ENCODE data around the gene TANGO2.

TANGO2 gene

DNA sequence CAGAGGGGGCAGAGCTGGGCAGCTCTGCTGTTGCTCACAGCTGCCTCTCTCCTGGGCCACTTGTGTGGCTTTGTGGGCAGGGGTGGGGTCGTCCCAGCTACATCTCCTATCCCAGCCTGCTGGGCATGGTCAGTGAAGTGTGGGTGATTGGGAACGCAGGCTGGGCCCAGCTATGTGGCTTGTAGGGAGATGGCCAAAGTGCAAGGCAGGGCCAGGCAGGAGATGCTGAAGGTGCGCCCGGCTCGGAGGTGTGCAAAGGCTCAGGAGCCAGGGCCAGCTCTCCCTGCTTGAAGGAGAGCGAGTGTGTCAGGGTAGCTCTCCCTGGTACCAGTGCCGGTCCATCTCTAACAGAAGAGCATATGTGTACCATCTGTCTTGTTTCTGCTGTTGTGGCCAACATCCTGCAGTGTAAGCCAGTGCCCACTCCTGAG lies 86.6 kb downstream of the TANGO2 start:
- no peak for DNase-seq (ENCODE audit: low read depth)

DNA sequence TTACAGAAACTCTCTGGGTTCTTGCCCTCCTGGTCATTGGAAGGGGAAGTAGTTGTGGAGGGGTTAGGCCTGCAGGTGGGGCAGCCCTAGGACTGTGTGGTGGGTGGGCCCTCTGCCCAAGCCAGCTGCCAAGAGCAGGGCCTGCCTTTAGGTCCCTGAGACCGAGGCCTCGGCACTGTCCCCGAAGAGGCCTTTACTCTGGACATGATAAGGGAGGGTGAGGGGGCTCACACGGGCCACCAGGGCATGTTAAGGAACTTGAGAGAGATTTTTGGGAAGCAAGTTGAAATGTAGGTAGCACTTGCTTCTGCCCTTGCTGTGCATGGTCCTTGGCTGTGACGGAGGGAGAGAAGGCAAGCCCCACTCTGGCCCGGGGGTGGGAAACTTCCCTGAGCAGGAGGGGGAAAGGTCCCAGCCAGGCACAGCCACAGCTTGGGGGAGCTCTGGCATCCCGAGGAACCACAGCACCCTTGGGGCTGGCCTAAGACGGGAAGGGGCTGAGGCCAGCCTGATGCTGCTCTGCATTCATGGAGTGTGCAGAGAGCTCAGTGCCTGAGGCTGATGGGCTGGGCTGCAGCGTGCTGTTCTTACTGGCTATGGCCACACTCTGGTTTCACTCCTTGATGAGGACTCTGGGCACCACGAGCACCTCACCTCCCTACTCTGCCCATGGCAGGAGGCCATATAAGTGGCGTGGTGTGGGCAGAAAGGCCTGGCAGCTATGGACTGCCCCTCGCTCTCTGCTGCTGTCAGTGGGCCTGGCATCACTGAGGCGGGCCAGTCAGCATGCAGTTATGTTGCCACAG lies 87.2 kb downstream of the TANGO2 start:
- no peak for DNase-seq (ENCODE audit: low read depth)

DNA sequence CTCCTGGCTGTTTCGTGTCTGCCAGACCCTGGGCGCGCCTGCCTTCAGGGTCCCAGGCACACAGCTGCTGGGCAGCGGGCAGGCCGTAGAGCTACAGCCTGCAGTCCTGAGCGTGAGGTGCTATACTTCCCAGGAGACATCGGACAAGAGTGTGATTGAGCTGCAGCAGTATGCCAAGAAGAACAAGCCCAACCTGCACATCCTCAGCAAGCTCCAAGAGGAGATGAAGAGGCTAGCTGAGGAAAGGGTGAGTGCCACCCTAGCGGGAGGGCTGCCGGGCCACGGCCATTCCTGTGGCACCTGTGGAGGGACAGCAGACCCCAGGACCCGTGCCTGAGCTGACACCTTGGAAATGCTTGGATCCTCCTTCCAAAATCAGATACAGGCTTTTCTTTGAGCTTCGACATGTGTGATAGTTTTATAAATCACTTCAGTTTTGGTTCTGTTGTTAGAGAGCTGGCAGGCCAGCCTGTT lies 87.9 kb downstream of the TANGO2 start:
- no peak for DNase-seq (ENCODE audit: low read depth)

DNA sequence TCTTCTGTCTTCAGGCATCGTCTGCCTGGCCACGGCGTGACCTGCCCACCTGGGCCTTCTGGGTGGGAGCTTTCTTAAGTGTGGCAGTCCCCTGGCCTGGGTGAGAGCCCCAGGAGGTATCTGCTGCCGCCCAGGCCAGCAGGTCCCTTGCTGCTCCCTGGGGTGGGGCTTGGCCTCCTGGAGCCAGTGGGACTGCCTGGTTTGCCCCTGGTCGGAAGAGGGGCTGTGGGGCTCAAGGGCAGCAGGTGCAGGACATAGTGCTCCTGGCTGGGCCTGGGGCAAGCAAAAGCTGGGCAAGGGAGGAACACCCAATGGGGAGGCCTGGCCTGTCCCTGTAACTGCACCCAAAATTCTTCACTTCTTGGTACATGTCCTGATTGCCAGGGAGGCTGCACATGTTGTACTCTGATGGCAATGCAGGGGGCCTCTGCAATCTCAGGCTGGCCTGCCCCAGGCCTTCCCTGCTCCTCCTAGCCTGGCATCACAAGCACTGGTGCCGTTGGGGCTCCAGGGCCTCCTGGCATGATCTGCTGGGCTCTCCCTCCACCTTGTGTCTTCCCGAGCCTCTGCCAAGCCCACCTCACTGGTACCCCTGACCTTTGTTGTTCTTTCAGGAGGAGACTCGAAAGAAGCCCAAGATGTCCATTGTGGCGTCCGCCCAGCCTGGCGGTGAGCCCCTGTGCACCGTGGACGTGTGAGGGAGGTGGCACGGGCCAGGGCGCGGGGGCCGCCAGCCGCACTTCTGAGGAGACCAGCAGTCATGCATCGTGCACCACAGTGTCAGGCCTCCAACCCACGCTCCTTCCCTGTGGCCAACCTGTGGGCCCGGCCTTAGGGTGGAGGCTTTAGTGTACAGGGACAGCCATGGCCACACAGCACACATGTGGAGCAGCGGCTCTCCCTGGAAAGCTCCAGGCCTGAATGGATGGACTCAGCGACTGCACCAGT lies 88.8 kb downstream of the TANGO2 start:
- no peak for DNase-seq (ENCODE audit: low read depth)

DNA sequence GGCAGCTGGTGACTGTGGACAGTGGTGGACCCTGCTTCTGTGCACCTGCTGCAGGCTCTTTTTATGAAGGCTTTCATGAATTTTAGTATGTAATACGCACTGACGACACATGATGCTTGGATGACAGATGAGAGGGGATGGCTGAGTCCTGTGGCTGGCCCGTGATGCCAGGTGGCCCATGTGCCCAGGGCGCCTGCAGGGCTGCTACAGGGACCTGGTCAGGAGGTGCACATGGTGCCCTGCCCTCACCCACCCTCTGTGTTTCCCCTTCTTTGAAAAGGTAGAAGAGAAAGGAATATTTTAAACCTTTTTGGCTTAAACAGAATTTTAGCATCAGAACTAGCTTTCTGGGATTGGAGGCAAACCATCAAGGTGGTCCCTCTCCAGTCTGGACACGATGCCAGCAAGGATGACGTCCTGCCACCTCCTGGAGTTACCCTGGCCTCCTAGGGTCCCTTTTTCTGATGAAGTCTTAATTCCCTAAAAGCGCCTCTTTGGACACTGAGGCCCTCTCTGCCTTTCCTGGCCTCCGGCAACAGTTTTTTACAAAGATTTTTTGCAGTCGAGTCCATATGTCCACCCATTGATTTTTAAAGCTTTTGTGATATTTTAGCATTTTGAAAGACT lies 89.6 kb downstream of the TANGO2 start:
- no peak for DNase-seq (ENCODE audit: low read depth)

DNA sequence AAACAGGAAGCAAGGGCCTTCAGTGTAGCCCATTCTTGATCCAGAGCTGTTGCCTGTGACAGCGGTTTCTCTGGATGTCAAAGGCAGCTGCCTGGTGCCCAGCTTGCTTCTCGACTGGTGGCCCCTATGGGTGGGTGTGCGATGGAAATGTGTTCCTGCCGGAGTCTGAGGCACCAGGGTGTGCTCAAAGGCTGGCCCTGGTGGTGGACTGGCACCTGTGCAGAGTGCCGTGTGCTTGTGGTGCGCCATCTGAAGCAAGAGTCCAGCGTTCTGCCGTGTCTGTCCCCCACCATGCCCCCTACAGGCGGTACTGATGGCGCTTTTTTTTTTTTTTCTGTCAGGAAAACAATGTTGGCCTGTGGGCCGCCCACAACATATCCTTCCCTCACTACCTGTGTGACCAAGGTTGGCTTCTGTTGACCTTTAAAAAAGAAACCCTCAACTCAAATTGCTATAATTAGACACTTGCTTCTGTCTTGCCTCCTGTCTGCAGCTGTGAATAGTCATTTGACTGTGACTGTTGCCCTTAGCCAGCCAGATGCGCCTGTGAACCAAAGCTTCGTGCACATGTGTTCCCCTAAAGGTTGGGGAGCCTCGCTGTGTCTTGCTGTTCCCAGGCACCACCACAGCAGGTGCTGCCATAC lies 90.3 kb downstream of the TANGO2 start:
- no peak for DNase-seq (ENCODE audit: low read depth)

DNA sequence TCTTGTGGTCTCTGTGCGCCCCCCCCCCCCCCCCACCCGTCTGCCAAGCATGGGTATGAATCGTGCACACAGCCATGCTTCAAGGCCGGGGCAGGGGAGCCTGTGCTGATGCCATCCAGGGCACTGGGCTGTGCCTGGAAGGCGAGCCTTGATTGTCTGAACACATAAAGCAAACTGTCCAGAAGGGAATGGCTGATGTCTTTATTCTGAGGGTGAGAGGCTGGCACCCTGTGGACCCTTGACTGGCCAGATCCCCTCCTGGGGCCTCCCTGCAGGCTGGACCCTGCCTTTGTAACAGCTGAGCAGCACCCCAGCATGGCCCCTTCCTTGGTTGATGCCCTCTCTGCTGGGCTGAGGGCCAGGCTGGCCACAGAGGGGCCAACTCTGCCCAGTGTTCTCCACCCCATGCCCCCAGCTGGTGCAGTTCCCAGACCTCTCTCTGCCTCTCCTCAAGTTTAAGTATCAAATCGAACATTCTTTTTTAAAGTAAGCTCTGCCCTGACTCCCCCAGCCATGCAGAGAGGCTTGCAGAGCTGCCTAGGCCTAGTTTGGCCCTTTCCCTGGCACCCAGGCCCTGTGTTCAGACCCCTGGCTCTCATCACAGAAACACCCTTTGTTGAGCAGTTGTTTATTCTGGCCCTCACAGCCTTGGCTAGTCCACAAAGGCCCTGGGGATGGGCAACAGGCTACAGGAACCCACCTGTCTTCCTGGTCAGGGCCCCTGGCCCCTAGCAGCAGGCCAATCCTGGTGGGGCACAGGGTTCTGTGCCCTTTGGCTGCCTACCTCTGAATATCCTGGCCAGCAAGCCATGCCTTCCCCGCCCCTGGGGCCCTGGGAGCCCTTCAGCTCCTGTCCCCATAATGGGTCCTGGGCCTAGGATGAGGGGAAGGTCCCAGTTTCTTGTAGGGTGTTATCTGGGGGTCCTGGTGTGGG lies 91.0 kb downstream of the TANGO2 start:
- DNase-seq (ENCODE audit: low read depth), result no peak

DNA sequence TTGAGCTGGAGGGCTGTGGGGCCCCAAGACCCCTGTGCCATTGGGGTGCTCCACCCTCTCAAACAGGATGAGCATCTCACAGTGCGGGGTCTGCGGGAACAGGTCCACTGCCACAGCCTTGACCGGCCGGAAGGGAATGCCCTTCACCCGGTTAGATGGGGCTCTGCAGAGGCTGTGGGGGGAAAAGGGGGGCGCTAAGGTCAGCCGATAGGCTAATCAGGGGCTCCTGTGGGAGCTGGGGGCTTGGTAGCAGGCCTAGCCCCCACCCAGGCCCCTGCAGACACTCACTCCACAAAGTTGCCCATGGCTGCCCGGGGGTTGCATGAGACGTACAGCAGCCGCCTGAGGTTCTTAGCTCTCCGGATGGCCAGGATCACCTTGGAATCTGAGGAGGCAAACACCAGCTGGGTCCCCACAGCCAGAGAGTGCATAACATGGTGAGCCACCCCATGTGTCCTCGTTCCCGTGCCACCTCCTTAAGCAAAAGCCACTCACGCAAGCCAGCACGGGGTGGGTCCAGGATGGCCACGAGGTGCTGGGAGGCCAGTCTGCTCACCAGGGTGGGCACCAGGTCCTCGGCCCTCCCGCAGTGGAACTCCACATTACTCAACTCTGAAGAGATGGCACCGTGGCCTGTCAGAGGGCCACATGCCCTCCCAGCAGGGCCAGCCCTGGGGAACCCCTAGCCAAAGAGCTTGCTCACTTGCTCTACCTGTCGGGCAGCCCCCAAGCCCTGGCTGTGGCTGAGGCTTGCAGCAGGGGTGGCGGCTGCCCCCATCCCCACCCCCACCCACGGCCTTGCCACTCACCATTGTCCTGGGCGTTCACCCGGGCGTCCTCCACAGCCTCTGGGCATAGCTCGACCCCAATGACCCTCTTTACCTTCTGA lies 92.0 kb downstream of the TANGO2 start:
- no peak for DNase-seq (ENCODE audit: low read depth)

DNA sequence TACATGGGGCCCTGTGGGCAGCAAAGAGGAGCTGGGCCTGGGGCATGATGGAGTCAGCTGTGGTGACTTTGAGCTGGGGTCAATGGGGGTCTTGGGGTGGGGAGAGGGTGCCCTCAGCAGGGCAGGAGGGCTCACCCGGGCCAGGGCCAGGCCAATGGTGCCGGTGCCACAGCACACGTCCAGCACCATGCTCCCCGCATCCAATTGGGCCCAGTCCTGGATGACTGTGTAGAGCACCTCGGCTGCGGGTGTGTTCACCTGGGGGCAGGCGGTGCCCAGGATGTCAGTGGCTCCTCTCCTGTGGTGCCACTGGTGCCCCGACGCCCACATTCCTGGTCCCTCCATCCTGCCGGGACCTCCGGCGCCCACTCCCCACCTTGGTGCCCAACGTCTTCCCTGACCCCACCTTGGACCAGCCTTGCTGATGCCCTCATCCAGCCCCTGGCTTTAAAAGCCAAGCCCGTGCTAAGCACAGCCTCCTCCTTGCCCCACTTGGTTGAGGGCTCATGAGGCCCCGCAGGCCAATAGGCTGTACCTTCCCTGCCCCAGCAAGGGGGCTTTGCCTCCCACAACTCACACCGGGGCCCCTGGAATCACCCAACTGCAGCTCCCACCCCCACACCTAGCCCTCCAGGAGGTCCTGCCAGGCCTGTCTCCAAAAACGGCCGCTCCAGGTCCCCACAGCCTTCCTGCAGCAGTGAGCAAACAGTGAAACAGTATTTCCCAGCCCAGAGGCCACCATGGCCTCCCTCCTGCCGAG lies 92.8 kb downstream of the TANGO2 start:
- DNase-seq (ENCODE audit: low read depth), result no peak

DNA sequence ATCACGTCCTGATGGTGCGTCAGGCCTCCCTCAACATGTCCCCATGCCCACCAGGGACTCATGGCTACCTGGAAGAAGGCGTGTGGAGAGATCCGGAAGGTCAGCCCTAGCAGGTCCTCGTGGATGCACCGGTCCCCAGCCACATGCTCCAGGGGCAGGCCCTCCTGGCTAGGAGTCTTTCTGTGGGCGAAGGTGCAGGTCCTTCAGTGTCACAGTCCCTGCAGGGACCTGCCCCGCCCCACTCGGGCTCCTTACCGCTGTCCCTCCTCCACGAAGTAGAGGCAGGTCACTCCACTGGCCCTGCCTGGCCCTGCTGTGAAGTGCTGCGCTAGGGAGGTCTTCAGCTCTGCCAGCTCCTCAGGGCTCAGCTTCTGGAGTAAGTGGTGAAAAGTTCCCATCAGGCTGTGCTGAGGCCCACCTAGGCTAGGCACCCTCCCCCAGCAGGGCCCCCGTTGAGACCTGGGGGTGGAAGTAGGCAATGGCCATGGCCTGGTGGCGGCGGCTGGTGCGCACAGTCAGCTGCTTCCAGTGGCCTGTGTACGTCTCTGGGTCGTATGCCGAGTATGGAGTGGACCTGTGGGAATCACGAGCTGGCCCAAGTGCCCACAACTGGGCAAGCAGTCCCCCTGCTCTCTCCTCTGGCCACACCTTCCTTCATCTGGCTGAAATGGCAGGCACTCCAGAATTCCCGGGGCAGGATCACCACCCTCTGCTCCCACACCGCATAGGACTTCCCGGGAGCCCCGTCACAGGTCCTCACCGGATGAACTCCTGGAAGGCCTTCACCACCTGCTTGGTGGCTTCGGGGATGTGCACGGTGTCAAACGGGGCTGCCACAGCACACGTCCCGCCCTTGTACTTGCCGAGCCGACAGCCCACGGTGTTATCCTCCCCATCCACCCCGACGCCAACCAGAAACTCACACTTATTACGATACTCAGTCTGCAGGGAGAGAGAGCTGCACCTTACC lies 93.9 kb downstream of the TANGO2 start:
- no peak for DNase-seq (ENCODE audit: low read depth)

DNA sequence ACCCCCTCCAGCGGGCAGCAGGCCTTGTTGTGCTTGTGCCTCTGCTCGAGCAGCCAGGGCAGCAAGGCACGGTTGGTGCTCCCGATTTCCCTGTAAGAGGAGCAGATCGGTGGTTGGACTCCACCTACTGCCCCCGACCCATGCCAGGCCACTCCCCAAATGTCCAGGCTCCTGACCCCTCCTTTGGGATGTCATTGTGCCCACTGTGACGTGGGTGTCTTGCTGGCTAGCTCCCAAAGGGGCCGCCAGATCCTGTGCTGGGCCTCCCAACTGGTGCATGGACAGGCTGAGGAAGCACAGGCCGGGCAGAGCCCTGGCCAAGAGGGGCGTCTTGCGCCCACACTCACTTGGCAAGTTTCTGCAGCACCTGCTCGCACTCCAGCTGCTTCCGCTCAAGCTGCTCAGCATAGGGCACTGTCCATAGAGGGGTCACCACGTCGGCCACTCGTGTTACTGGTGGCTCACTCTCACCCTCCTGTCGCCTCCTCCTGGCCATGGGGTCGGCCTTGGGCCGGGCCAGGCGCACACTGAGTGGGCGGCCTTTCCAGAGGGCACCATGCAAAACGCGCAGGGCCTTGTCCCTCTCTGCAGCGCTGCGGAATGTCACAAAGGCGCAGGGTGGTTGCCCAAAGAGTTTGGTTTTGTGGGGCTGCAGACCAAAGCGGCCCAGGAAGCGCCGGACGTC lies 94.9 kb downstream of the TANGO2 start, which contains the start of gene RANBP1:
Gene RANBP1 (plus strand): TSS at position 414 of the 685 bp plus-strand sequence. CDS start 81 bp downstream, at position 495.
- no peak for DNase-seq (ENCODE audit: low read depth)

DNA sequence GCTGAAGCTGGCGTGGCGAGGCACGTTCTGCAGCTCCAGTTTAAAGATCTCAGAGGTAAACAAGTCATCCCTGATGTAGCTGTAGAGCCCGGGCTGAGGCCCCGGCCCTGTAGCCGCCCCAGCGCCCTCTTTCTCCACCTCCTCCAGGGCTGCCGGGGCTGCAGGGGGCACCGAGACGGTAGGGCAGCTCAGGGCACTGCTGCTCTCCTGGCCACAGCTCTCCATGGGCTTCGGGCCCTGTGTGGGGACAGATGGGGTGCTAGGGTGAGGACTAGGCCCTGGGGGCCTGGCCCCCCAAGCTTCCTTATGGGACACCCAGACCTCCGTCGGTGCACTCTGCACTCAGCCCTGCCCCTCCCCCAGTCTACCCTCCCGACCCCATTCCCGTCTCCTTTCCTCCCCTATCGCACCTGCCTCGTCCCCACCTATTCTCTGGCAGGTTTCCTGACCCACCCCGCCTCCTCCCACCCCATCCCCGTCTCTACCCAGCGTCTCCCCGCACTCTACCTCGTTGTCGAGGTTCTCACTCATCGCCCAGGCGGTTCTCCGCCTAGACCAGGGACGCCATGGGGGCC lies 95.6 kb downstream of the TANGO2 start:
- no peak for DNase-seq (ENCODE audit: low read depth)
